Measurements from ENCODE around the gene TPM4.

- TF ChIP-seq CTCF (IDR thresholded peaks at IDR 0.05), result no peak
- no peak for TF ChIP-seq POLR2A (IDR thresholded peaks at IDR 0.05)
These were observed 35.7 kb upstream of the TPM4 start for GRCh38 chr19:16040642-16041041.

Measured in body of pancreas (tissue), 4 donors.